NB4 (cell line): ENCODE results near the gene AGBL1.

Experiments
- MAX ChIP-seq: IDR thresholded peaks from 2 replicates; pipeline ENCODE4 v1.6.1; 2011; ENCODE audit warnings: low read depth, low read length
- MYC ChIP-seq: IDR thresholded peaks from 2 replicates; pipeline ENCODE4 v1.6.1; 2011; ENCODE audit warnings: low read depth, low read length
- POLR2A ChIP-seq: IDR thresholded peaks from 2 replicates; pipeline ENCODE4 v1.6.1; 2011; ENCODE audit warnings: mild to moderate bottlenecking; ENCODE audit not compliant: insufficient read length; ENCODE audit errors: extremely low read depth
- TF ChIP-seq, protein P1 (sequence below): IDR thresholded peaks from one replicate; pipeline ENCODE4 v1.5.1; 2012; ENCODE audit warnings: low read depth, low read length

GRCh38 chr15:86591158-86591557, 511.5 kb downstream of the AGBL1 start:
- TF ChIP-seq MAX = no peak
- no peak for TF ChIP-seq POLR2A
- TF ChIP-seq, protein P1, sequence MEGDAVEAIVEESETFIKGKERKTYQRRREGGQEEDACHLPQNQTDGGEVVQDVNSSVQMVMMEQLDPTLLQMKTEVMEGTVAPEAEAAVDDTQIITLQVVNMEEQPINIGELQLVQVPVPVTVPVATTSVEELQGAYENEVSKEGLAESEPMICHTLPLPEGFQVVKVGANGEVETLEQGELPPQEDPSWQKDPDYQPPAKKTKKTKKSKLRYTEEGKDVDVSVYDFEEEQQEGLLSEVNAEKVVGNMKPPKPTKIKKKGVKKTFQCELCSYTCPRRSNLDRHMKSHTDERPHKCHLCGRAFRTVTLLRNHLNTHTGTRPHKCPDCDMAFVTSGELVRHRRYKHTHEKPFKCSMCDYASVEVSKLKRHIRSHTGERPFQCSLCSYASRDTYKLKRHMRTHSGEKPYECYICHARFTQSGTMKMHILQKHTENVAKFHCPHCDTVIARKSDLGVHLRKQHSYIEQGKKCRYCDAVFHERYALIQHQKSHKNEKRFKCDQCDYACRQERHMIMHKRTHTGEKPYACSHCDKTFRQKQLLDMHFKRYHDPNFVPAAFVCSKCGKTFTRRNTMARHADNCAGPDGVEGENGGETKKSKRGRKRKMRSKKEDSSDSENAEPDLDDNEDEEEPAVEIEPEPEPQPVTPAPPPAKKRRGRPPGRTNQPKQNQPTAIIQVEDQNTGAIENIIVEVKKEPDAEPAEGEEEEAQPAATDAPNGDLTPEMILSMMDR = no peak
- no peak for TF ChIP-seq MYC
